Measurements from ENCODE around the gene ADAM17.
A peak's percentile ranks its signal among the peaks of the same experiment; 100 is the strongest.
"Not testable (repeated sequence)": the region's sequence is repeated elsewhere in the genome, so short reads cannot be mapped to it uniquely, and the experiment has no call there.

ADAM17 gene

DNA sequence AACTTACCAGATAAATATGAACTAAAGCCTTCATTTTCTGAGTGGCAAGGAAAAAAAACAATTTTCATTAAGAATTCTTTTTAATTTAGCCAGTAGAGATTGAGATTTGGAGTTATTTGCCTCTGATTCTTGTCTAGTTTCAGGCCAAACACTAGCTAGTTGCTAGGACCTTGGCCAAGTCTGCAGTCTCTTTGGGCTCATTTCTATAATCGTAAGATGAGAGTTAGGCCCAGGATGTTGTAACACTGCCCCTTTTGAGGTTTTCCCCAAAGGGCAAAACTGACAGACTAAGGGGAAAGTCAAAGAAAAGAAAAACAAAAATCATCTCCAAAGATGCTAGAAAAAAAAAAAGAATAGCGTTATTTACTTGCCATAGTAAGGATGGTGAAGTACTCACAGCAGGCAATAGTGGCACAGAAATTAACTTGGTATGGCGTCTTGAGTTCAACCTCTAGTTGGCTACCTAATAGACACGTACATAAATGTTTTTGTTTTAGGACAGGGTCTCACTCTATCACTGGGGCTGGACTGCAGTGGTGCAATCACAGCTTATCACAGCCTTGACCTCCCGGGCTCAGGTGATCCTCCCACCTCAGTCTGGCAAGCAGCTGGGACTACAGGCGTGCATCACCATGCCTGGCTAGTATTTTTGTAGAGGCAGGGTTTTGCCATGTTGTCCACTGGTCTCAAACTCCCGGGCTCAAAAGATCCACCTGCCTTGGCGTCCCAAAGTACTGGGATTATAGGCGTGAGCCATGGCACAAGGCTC is 23.0 kb upstream of the ADAM17 start:
- Mint-ChIP-seq H3K4me1 (ENCODE audit: low read depth) (peaks cover 4% of the 10 kb centered on the region), H3K9me3 (ENCODE audit: low read depth) (no peaks in the 10 kb centered on the region), H3K4me3 (no peak overlapping the region), H3K27ac (no peak overlapping the region), H3K36me3 (peaks cover 9% of the 10 kb centered on the region), H3K27me3 (no peaks in the 10 kb centered on the region)

DNA sequence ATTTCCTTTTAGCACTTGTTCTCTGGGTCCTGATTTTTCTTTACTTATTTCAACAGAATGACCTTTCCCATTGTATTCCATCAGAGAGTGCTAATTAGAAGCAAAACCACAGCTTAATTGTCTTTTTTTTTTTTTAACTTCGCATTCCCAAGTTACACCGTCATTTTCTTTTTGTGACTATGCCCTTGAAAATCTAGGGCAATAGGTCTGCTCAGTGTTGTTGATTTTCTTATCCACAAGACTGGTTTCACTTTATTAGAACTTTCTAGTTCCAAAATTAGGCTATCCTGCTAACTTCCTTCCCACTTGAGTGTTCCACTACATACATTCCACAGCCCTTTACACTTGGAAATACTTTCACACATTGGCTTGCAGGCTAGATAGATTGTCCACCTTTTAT is 18.7 kb upstream of the ADAM17 start:
- H3K4me1 Mint-ChIP-seq (ENCODE audit: low read depth), result peaks cover 2% of the 10 kb centered on the region
- no peak overlapping the region for H3K4me3 Mint-ChIP-seq
- H3K27ac Mint-ChIP-seq, result no peak overlapping the region
- H3K9me3 Mint-ChIP-seq (ENCODE audit: low read depth), result no peaks in the 10 kb centered on the region
- H3K27me3 Mint-ChIP-seq, result no peaks in the 10 kb centered on the region
- no peaks in the 10 kb centered on the region for H3K36me3 Mint-ChIP-seq

DNA sequence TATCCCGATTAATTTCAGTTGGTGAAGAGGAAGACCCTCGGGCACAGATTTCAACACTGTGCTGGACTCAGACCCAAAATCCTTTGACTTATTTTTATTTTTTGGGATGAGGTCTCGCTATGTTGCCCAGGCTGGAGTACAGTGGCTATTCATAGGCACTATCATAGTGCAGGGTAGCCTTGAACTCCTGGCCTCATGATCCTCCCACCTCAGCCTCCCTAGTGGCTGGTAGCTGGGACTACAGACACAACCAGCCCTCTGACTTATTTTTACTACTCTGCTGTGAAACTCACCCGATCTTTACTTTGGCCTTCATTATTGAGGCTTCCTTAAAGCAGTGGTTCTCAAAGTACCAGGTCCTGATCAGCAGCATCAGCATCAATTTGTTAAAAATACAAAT is 18.2 kb upstream of the ADAM17 start:
- Mint-ChIP-seq H3K9me3 (ENCODE audit: low read depth) (no peaks in the 10 kb centered on the region), H3K36me3 (no peaks in the 10 kb centered on the region), H3K4me3 (no peak overlapping the region), H3K27me3 (no peaks in the 10 kb centered on the region), H3K4me1 (ENCODE audit: low read depth) (peaks cover 2% of the 10 kb centered on the region), H3K27ac (no peak overlapping the region)

DNA sequence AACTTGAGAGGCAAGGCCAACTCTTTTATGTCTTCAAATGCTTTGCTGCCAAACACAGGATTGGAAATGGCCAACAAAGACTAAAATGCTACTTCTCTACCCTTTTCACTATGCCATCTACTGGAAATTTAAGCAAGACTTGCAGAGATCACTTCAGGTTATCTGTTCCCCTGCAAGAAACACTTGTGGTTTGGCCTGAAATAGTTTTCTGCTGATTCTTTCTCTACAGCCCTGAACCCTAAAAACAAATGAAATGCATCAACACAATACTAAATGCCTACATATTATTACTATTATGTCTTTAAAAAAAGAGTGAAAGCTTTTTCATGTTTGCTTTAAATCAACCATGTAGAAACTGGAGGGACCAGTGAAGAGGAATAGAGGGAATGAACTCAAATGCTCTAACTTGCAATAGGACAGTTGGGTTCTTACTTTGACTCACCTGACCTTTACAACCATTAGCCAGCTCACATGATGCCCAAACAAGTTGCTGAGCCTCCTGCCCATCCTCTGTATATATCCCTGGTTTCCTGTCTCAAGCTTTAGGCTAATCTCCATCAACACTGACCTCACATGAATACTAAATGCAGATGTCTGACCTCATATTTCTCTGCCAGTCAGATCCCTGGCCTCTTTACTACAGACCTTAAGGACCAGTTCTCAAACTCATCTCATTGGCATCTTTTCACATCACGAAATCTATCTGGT is 17.5 kb upstream of the ADAM17 start:
- H3K4me1 Mint-ChIP-seq (ENCODE audit: low read depth), result peaks cover 2% of the 10 kb centered on the region
- H3K9me3 Mint-ChIP-seq (ENCODE audit: low read depth), result no peaks in the 10 kb centered on the region
- no peak overlapping the region for H3K4me3 Mint-ChIP-seq
- no peak overlapping the region for H3K27ac Mint-ChIP-seq
- no peaks in the 10 kb centered on the region for H3K36me3 Mint-ChIP-seq
- no peaks in the 10 kb centered on the region for H3K27me3 Mint-ChIP-seq

DNA sequence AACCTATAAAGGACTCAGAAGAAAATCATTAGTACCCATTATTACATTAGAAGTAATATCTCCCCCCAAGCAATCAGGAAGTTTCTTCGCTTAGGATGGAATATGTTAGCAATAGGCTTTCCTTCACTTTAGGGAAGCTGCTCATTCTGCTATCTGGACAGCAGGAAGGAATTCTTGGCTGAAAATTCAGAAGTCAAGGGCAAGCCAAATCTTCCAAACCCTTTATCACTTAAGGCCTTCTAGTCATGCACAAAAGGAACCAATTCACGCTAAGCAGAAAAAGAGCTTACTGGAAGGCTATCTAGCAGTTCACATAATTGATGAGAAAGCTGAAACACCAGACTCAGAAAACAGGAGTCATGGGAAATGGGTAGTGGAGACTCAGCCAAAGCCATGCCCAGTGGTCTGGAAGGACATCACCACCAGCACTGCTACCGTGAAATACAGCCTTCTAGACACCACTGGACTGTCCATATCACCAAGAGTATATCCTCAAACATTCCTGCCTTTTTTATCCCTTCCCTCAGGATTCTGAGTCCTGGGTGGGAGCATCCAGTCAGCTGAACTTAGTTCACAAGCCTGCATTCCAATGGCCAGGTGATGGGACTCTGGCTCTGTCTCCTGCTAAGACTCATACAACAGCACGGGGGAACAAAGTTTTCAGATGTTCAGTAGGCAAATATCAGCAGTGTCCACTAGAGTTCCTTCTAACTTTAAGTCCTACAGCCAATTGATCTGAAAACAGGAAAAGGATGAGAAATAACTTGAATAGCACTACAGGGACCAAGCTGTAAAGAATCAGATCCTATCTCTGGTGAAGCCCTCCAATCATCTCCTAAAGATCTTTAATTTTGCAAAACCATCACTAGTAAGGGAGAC is 14.8 kb upstream of the ADAM17 start:
- peaks cover 2% of the 10 kb centered on the region for H3K4me1 Mint-ChIP-seq (ENCODE audit: low read depth)
- H3K27me3 Mint-ChIP-seq, result no peaks in the 10 kb centered on the region
- H3K36me3 Mint-ChIP-seq, result no peaks in the 10 kb centered on the region
- no peak overlapping the region for H3K4me3 Mint-ChIP-seq
- no peak overlapping the region for H3K27ac Mint-ChIP-seq
- no peaks in the 10 kb centered on the region for H3K9me3 Mint-ChIP-seq (ENCODE audit: low read depth)

DNA sequence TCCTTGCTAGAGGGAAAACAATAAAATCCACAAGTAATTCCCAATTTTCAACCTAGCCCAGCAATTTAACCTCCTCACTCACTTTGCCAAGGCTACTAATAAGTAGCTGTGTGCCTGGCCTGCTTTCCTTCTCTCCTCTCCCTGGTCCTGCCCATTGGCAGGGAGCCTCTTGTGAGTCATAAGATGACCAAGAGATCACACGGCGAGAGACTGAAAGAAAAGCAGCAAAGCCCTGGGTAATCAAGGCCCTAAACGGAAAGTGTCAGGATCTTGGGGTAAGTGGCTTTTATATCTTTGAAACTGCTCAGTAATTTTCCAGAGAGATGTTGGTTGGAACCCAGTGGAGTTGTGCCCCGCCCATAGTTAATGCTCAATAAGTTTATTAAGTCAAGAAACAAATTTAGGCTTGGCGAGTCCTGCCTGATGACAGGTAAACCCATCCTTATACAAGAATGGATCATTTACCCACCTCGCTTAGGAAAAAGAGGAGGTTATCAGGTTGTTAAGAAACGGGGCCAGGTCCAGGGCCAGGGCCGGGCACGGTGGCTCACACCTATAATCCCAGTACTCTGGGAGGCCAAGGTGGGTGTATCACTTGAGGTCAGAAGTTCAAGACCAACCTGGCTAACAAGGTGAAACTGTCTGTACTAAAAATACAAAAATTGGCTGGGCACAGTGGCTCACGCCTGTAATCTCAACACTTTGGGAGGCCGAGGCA is 10.0 kb upstream of the ADAM17 start:
- Mint-ChIP-seq H3K27ac (no peak overlapping the region), H3K9me3 (ENCODE audit: low read depth) (no peaks in the 10 kb centered on the region), H3K27me3 (no peaks in the 10 kb centered on the region), H3K36me3 (peaks cover 5% of the 10 kb centered on the region), H3K4me1 (ENCODE audit: low read depth) (no peaks in the 10 kb centered on the region), H3K4me3 (no peak overlapping the region)

DNA sequence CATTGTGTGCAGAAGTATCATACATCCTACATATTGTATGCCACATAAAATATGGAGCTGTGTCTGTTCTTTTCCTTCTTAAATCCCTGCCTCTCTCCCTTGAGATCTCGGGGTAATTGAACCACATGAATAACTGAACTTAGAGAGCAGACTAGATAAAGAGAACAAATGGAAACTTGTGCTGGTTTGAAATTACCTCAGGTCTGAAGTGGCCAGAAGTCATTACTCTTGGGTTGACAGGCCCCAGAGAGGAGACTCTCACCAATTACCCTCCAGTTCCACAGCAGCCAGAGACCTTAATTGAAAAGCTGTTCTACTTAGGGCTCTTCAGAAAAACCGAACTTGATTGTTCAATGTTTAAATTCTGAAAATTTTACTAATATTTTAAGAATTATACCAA is 5.0 kb upstream of the ADAM17 start:
- Mint-ChIP-seq H3K27me3 (no peaks in the 10 kb centered on the region), H3K27ac (peak overlapping the region; percentile 34), H3K4me1 (ENCODE audit: low read depth) (peaks cover 11% of the 10 kb centered on the region), H3K4me3 (no peak overlapping the region), H3K36me3 (peaks cover 6% of the 10 kb centered on the region), H3K9me3 (ENCODE audit: low read depth) (no peaks in the 10 kb centered on the region)

DNA sequence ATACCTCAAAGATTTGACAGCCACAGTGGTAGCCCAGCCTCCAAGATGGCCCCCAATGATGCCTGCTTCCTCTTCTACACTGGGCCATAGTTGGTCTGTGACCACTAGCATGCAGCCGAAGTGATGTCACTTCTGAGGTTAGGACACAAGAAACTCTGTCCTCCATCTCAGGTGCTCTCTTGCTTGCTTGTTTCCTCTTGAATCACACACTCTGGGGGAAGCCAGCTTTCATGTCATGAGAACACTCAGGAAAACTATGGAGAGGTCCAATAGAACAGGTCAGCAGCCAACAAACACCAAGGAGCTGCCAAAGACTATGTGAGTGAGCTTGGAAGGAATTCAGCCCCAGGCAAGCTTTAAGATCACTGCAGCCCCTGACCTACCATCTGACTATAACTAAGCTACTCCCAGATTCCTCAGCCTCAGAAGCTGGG is 3.3 kb upstream of the ADAM17 start:
- H3K4me3 Mint-ChIP-seq, result no peak overlapping the region

DNA sequence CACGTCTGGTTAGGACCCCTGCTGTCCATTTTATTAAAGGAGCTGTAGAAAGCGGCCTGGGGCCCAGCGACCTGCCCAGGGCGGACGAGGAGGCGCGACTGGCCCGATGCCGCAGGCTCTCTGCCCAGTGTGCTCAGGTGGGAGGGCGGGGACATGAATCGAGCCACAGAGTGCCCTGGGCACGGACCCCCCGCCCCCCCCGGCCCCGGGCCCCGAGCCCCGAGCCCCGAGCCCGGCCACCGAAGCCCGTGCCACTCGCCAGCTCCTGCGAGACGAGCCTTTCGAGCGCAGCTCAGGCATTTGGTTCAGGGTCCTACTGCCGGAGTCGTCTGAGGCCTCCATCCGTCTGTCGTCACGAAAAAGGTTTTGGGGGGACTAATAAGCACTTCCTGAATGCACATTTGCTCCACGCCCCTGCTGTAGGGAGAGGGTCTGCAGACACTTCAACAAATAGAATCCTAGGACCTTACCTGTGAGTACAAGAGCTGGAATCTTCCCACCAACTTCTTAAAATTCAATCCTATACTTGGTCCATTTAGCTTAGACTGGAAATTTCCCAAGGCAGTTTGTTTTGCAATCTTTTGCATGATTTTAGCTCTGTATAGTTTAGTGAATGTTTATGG is 602 bp upstream of the ADAM17 start:
- peaks cover 46% of the 10 kb centered on the region for H3K4me1 Mint-ChIP-seq (ENCODE audit: low read depth)

More for the DNA sequence above, 3.3 kb upstream of the ADAM17 start:
- Mint-ChIP-seq H3K27ac (peak overlapping the region; percentile 73), H3K9me3 (ENCODE audit: low read depth) (no peaks in the 10 kb centered on the region), H3K36me3 (peaks cover 7% of the 10 kb centered on the region), H3K27me3 (no peaks in the 10 kb centered on the region), H3K4me1 (ENCODE audit: low read depth) (peaks cover 23% of the 10 kb centered on the region)

DNA sequence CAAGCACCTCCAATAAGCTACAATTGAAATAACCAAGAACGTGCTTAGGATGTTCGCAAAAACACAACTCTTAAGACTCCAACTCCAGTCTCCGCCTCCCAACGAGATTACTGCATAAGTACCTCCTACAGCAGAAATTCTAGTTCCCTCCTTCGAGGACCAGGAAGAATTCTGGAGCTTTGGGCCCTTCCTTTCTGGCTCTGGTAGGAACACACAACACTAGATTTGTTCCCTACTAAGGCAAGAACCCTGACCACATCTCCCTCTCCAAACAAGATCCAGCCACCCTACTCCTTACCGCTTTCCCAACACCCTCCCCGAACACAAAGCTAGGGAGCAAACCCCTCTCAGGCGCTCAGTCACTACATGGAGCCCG is 721 bp downstream of the ADAM17 start:
- Mint-ChIP-seq H3K27ac (peak overlapping the region; percentile 96), H3K27me3 (no peaks in the 10 kb centered on the region), H3K4me1 (ENCODE audit: low read depth) (peaks cover 52% of the 10 kb centered on the region), H3K9me3 (ENCODE audit: low read depth) (no peaks in the 10 kb centered on the region), H3K36me3 (peaks cover 3% of the 10 kb centered on the region), H3K4me3 (peak overlapping the region; percentile 100)

More for the DNA sequence above, 602 bp upstream of the ADAM17 start:
- Mint-ChIP-seq H3K4me3 (peak overlapping the region; percentile 100), H3K27me3 (no peaks in the 10 kb centered on the region), H3K27ac (peak overlapping the region; percentile 96), H3K36me3 (peaks cover 5% of the 10 kb centered on the region), H3K9me3 (ENCODE audit: low read depth) (no peaks in the 10 kb centered on the region)

DNA sequence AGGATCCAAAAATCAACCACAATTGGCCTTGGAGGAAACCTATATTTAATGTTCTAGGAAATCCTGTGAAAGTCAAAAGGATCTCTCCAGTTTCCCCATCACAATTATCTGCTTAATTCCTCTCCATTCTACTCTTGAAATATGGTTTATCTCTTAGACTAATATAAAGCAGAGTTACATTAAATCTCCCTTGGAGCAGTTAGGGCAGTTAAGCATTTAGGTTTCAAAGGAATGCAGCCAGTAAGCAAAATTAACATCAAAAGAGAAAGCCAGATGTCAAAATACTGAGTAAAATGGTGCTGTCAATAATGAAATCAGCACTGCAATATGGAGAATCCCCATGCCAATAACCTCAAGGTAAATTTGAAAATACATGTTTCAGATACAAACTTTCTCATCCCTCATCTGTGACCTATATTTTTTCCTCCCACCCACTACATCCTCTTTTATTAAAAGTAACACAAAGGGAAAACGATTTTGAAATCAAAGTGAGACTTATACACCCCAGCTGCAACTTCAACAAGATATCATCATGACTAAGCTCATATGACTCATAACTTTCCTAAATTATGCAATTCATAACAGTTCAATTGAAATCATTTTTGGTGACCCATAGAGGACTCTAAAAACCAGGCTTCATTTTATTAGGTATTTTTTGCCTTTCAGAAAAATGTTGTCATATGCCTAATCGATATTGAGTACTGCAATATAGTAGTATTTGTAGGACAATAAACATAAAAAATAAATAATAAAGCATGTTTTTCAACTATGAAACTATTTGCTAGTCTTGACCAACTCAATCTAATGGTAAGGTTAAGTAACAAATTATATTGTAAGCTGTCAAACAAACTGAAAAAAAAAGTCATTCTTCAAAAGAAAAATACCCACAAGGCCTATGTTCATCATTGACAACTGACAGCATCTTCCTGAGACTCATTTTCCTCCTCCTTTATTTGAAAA is 3.1 kb downstream of the ADAM17 start:
- H3K36me3 Mint-ChIP-seq, result peaks cover 6% of the 10 kb centered on the region
- H3K4me3 Mint-ChIP-seq, result peak overlapping the region; percentile 77
- no peaks in the 10 kb centered on the region for H3K9me3 Mint-ChIP-seq (ENCODE audit: low read depth)
- no peaks in the 10 kb centered on the region for H3K27me3 Mint-ChIP-seq
- H3K4me1 Mint-ChIP-seq (ENCODE audit: low read depth), result peaks cover 65% of the 10 kb centered on the region
- H3K27ac Mint-ChIP-seq, result peak overlapping the region; percentile 89

DNA sequence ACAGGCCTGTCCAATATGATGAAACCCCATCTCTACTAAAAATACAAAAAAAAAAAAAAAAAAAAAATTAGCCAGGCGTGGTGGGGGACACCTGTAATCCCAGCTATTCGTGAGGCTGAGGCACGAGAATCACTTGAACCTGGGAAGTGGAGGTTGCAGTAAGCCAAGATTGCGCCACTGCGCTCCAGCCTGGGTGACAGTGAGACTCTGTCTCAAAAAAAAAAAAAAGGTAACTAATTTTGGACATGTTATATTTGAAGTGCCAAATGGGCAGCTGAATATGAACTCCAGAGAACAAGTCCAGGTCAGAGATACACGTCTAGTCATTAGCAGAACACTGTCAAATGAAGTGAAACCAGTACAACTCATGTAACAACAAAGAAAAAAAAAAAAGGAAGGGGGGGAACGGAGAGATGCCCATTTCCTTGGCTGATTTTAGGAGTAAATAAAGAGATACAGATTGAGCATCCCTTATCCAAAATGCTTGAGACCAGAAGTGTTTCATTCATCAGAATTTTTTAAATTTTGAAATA is 4.7 kb downstream of the ADAM17 start:
- H3K36me3 Mint-ChIP-seq; H3K9me3 Mint-ChIP-seq (ENCODE audit: low read depth); H3K27me3 Mint-ChIP-seq: not testable (repeated sequence)
- Mint-ChIP-seq H3K27ac (peak overlapping the region; percentile 81), H3K4me3 (peak overlapping the region; percentile 74), H3K4me1 (ENCODE audit: low read depth) (peaks cover 66% of the 10 kb centered on the region)

DNA sequence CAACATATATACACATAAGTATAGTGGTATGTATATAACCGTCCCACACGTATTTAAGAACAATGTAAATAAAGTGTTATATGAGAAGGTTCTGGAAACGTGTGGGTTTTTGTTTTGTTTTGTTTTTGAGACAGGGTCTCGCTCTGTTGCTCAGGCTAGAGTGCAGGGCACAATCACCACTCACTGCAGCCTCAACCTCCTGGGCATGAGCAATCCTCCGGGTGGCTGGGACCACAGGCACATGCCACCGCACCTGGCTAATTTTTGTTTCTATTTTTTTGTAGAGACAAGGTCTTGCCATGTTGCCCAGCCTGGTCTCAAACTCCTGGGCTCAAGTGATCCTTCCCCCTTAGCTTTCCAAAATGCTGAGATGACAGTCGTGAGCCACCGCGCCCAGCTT is 6.2 kb downstream of the ADAM17 start:
- peaks cover 4% of the 10 kb centered on the region for H3K36me3 Mint-ChIP-seq
- H3K4me1 Mint-ChIP-seq (ENCODE audit: low read depth), result peaks cover 67% of the 10 kb centered on the region
- H3K27me3 Mint-ChIP-seq, result no peaks in the 10 kb centered on the region
- H3K4me3 Mint-ChIP-seq, result no peak overlapping the region
- no peaks in the 10 kb centered on the region for H3K9me3 Mint-ChIP-seq (ENCODE audit: low read depth)
- no peak overlapping the region for H3K27ac Mint-ChIP-seq

All from activated naive CD8-positive, alpha-beta T cell (primary cell).